HG03378 (cell line): ENCODE measurements around the gene RAX2.

Experiments used
- ATAC-seq: cut with Tn5 transposase; IDR thresholded peaks from one replicate; pipeline ENCODE4 v1.9.1; 2021; ENCODE audit warnings: mild to moderate bottlenecking, moderate library complexity; ENCODE audit not compliant: unreplicated experiment

The RAX2 gene

GRCh38 chr19:3803114-3803888, 31.3 kb upstream of the RAX2 start:
- ATAC-seq, result no peak

DNA sequence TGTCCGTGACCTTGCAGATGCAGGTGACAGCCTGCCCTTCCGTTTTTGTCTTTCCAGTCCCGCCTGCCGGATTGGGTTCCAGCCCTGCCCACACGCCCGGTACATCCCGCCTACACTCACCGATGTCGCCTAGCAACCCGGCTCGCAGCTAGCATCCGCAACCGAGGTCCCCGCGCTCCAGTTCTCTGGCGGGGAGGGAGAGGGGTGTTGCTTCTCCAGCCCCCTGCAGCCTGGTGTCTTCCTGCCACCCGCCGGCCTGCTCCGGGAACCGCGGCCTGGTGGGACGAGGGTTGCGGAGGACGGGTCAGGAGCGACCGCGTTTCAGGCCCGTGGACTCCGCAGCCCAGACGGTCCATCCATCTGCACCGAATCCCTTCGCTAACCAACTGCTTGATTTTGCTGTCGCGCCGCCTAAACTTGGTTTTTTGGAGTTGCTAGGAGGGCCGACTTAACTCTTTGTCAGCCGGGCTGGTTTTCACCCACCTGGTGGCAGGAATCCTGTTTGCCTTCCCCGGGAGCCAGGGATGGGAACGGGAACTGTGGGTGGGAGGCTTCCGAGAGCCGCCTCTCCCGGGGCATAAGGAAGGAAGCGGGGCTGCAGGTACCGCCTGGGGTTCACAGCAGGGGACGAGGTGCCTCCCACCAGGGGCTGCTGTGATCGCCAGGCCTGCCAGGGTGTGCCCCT, 29.5 kb upstream of the RAX2 start:
- no peak for ATAC-seq

DNA sequence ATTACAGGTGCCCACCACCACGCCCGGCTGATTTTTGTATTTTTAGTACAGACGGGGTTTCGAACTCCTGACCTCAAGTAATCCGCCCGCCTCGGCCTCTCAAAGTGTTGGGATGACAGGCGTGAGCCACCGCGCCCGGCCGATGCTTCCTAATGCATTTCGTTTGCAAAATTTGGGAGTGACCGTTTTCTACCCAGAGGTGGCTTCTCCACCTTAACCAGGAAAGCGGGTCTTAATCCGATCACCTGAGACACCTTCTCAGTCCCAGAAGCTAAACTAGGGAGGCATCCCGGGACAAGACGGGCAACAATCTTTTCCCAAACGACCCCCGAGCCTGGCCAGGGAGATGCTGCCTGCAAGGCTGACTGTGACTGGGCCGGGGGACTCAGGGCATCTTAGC, 29.0 kb upstream of the RAX2 start:
- no peak for ATAC-seq

- no peak for ATAC-seq
These were observed 26.1 kb upstream of the RAX2 start for GRCh38 chr19:3798137-3798536.

GRCh38 chr19:3796358-3796757, 24.3 kb upstream of the RAX2 start:
- ATAC-seq, result no peak

DNA sequence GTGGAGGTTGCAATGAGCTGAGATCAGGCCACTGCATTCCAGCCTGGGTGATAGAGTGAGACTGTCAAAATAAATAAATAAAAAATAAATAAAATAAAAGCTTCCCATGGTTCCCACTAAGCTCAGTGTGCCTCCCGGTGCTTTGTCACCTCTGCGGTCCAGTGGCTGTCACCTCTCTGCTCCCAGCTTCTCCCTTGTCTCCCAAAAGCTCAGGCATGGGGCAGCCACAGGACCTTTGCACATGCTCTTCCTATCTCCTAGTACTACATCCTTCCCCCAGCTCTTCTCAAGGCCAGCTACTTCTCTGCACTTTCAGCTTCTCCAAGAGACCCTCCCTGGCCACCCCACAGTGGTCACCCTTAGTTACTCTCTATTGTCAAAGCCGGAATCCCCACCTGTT, 21.8 kb upstream of the RAX2 start:
- ATAC-seq, result no peak

- no peak for ATAC-seq
These were observed 20.1 kb upstream of the RAX2 start for GRCh38 chr19:3792114-3792513.

- no peak for ATAC-seq
These were observed 18.9 kb upstream of the RAX2 start for GRCh38 chr19:3790941-3791340.

DNA sequence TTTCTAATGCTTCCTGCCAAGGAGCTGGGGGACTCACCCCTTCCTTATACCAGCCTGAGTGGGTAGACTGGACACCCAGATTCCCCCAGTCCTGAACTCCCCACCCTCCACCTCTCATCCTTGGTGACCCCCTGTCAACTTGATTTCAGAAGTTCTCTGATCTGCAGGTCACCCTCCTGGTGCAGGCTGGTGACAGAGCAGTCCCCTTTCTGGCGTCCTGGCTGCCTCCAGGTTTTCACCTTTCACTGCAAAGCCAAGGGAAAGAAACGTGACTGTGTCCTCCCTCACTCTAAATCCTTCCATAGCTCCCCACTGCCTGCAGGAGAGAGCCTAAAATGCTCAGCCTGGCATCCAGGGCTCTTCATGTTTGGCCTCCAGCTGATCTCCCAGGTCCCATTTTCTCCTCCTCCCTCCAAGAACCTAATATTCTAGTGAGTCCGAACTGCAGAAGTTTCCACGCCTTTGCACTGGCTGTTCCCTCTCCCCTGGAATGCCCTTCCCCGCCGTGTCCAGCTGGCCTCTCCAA, 18.2 kb upstream of the RAX2 start:
- ATAC-seq, result no peak

DNA sequence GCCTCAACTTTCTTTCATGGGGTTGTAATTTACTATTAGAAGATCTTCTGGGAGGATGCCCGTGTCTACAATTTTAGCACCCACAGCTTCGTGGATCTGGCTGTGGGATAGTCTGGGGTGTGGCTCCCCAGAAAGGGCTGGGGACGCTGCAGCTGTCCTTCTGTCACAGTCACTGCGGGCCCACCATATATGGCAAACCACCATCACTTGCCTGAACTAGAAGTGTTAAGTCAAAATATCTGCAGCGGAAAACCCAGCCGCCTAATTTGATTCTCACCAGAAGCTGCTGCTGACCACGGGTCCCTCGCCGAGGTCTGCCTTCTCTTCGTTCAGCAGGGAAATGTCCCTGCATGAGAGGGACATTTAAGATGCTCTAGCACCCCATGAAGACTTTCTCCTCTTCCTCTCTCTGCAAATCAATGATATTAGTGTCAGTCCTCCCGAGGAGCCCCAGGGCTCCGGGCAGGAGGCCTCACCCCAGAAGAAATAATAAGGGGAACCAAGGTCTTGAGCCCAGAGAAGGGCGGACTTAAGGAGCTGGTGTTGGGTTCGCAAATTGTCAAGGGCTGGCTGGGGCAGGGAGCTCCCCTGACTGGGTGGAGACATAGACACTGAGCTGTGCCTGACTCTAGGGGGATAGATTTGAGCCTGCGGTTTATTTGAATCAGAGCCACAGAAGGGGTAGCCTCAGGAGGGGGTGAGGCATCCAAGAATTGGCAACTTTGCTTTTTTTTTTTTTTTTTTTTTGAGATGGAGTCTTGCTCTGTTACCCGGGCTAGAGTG, 17.2 kb upstream of the RAX2 start:
- no peak for ATAC-seq

DNA sequence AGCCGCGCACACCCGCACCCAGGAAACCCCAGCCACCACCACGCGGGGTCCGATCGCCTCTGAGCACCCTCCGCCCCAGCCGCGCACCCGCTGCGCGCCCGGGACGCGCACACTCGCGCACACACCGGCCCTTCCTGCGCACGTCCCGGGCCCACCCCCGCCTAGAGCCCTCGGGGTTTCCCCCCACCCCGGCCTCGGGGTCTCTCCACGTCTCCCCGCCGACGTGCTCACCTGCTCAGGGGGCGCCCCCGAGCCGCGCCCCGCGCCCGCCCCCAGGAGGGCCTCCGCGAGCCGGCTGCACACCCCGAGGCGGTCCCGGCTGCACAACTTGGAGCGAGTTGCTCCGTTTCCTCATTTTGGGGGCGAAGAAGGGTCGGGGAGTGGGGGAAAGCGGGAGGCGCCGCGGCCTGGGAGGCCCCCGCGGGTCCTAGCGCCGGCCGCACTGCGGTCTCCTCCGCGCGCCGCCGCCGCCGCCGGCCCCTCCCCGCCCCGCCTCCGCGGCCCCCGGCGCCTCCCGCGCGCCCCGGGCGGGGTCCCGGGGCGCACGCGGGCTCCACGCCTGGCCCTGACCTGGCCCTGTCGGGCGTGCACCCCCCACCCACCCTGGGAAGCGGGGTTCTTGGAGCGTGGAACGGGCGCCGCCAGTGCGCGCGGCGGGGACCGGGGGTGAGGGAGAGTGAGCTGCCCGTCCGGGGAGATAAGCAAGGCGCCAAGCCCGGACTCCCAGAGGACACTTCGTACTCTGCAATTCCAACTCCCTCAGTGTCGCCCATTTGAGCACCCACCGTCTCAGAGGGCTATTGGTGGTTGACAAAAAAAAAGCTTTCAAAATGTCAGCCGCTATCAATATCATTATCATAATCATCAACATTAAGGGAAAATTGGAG, 14.2 kb upstream of the RAX2 start, which contains the start of gene MATK:
TSS of gene MATK (minus strand) at position 444 of the 887 bp plus-strand sequence. CDS start 1,246 bp downstream, outside the sequence.
- no peak for ATAC-seq

DNA sequence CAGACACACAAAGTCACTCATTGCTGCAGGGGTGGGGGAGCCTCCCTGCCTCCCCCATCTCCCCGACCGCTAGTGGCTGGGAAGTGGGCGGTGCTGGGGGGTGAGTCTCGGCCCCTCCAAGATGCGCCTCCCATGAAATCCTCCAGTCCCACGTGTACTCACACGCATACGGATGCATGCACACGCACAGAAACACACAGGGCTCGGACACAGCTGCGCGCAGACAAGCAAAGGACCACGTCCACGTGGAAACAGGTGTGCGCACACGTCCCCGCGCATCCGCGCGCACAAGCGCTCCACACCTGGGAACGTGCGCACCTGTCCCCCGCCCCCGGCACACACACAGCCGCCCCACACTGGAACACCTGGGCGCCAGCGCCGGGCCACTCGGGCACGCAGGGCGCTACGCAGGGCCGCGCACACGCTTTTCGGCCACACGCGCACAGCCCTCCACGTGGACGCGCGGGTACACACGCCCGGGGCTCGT, 13.5 kb upstream of the RAX2 start:
- ATAC-seq, result no peak

DNA sequence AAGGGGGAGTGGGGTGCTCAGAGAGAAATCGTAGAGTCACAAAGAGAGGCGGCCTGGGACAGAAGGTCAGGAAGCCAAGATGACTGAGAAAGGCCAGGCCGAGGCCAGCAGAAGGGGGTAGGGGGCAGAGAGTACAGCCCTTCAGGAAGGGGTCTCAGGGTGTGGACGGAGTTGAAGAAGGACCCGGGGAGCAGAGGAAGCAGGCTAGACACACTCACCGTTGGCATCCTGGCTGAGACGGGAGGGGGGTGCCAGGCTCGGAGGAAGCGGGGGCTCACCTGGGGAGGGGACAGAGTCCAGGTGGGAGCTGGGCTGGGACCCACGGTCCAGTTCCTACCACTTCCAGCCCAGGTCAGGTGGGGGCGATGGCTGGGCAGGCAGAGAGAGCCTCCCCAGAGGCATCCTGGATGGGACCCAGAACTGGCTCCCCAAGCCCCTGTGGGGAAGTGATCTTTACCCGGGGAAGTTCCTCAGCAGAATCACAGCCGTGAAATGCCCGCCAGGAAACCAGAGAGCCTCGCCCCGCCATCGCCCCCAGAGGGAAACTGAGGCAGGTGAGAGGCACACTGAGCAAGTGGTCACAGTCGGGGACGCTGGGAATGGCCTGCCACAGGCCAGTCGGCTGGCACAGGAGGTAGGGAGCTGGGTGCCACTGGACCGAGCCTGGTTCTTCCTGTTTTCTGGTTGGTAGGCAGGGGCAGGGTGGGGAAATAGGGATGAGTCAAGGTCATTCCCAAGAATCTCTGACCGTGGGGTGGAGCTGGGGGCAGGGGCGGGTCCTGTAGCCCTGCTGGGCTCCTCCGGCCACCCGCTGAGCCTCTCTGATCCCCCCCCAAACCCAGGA, 12.8 kb upstream of the RAX2 start:
- ATAC-seq, result no peak

DNA sequence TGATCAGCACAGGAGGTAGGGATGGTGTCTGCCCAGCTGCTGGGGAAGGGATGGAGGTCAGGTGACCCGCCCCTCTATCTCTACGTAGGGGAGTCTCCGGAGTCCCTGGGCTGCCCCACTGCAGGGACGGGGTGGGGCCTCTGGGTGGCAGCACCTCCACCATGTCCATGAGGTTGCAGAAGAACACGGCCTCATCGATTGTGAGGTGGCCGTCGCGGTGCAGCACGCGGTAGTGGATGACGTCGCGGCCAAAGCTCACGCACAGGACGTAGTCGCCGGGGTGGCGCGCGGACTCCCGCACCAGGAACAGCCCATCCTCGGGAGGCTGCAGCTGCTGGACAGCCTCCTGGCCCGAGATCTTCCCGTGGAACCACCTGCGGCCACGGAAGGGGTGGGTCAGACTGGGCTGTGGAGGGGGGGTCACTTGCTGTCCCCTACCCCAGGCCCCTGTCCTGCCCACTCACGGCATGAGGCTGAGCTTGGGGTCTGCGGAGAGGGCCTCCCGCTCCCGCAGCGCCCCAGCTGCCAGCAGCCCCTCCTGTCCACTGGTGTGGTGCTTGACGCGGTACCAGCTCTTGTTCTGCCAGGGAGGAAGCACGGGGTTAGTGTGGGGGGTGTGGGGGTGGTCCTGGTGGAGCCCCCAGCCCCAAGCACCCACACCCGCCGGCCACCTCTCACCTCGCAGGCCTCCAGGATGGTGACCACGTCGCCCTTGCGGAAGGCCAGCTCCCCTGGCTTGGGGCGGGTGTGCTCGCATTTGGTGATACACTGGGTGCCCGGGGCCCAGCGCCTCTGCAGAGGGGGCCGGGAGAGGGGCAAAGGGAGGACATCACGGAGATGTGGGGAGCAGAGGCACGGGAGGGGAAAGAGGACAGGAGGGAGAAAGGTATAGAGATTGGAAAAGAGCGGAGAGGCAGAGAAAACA, 11.9 kb upstream of the RAX2 start:
- ATAC-seq, result no peak

- no peak for ATAC-seq
These were observed 10.9 kb upstream of the RAX2 start for GRCh38 chr19:3782903-3783302.

DNA sequence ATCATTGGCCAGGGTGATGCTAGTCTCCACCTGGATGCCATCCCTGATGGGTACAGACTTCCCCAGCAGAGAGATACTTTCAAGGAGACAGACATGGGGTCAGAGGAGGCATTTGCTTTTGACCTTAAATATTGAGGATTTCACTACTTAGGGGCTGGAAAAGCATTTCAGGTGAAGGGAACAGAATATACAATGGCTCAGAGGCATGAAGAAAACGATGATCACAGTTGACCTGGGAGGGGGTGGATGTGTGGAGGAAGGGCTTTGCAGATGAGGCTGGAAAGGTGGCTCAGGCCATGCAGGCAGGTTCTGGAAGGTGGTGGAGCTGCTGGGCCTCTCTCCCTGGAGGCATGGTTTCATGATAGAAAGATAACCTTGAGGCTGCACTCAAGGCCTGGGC, 10.3 kb upstream of the RAX2 start:
- ATAC-seq, result no peak

GRCh38 chr19:3781603-3782002, 9.6 kb upstream of the RAX2 start:
- no peak for ATAC-seq

GRCh38 chr19:3780786-3781304, 8.8 kb upstream of the RAX2 start:
- ATAC-seq, result no peak
